Ishikawa (cell line): Measurements from ENCODE around the gene HMMR.

Experiments used
- EP300 ChIP-seq: IDR thresholded peaks from 2 replicates; pipeline ENCODE4 v1.6.1; 2012; ENCODE audit warnings: borderline replicate concordance
- FOXM1 ChIP-seq: IDR thresholded peaks from 2 replicates; pipeline ENCODE4 v1.6.1; 2012; ENCODE audit warnings: low read depth, borderline replicate concordance
- MAX ChIP-seq: IDR thresholded peaks from 2 replicates; pipeline ENCODE4 v1.6.1; 2012
- NFIC ChIP-seq: IDR thresholded peaks from 2 replicates; pipeline ENCODE4 v1.6.1; 2012
- RAD21 ChIP-seq: IDR thresholded peaks from 2 replicates; pipeline ENCODE4 v1.6.1; 2012; ENCODE audit warnings: low read depth
- REST ChIP-seq: IDR thresholded peaks from 2 replicates; pipeline ENCODE4 v1.6.1; 2012; ENCODE audit warnings: low read depth, mild to moderate bottlenecking
- TAF1 ChIP-seq: IDR thresholded peaks from 2 replicates; pipeline ENCODE4 v1.6.1; 2012; ENCODE audit warnings: low read depth, mild to moderate bottlenecking
- TEAD4 ChIP-seq: IDR thresholded peaks from 2 replicates; pipeline ENCODE4 v1.6.1; 2012
- TF ChIP-seq, protein P1 (sequence below): IDR thresholded peaks from 2 replicates; pipeline ENCODE4 v1.6.1; 2012

DNA sequence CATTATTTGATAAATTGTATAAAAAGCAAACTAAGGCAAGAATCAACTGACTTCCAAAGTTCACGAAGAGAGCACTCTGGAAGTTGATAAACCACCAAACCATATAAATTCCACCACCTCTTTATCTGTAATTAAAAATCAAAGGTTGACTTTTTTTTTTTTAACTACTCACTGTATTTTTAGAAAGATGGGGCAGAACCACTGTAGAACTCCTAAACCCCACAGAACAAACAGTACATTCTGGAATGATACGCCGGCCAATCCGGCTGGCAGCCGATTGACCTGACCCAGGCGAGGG lies 23.5 kb upstream of the HMMR start:
- no peak for TF ChIP-seq TEAD4
- no peak for TF ChIP-seq REST
- no peak for TF ChIP-seq FOXM1
- no peak for TF ChIP-seq NFIC
- no peak for TF ChIP-seq MAX
- TF ChIP-seq EP300 = no peak
- TF ChIP-seq RAD21 = no peak
- TF ChIP-seq TAF1 = no peak
- TF ChIP-seq, protein P1, sequence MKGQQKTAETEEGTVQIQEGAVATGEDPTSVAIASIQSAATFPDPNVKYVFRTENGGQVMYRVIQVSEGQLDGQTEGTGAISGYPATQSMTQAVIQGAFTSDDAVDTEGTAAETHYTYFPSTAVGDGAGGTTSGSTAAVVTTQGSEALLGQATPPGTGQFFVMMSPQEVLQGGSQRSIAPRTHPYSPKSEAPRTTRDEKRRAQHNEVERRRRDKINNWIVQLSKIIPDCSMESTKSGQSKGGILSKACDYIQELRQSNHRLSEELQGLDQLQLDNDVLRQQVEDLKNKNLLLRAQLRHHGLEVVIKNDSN = no peak
